Activated naive CD4-positive, alpha-beta T cell treated with anti-CD3 and anti-CD28 coated beads, Interleukin-2, amount 10 ng/mL, durations not matched to agents 5 hours and 36 hours (primary cell): Measurements from ENCODE around the gene TMPRSS13. TPM values are rescaled to one million over a fixed set of nuclear protein-coding genes. Genes with fewer than 3 reads are reported as not detected.

Source experiments
- total RNA-seq, 2 experiments: library from RNA; stranded (reverse); gene quantifications; one replicate each; pipeline ENCODE4 v1.2.3, GENCODE V29; 2021

Gene TMPRSS13
- 1 to 10 TPM; 1.7 to 2.0 TPM for total RNA-seq

DNA sequence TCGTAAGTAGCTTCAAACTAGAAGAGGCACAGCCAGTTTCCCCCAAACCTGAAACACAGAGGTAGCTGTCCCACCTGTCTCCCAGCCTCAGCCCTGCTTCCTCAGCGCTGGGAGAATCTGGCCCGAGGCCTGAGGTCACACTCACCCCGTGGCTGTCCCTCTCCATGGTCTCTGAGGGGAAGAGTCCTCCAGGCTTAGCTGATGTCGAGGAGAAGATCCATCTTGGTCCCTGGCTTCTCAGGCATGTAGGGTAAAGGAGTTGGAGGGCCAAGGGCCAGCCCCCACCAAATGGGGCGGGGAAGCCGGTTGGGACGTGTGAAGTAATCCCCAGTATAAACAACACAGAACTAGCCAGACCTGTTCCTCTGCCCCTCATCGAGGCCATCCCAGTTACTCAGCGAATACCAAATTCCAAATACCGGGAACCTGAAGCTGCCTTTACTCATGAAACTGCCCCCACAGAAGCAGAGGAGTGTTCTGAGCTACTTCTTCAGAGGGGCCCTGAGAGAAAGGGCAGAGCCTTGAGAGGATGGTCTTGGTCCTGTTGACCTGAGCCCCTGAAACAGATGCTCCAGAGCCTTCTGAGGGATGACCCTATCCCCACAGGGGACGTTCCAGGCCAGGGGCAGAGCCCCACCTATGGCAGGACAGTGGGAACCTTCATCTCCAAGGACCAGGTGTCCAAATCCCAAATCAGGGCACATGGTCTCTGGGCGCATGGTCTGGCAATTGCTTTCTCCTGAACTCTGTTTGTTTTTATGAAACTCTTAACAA lies at the start of gene TMPRSS13:
TMPRSS13 (minus strand) TSS at position 261 of the 774 bp plus-strand sequence; CDS start at position 166, 95 bp downstream.

DNA sequence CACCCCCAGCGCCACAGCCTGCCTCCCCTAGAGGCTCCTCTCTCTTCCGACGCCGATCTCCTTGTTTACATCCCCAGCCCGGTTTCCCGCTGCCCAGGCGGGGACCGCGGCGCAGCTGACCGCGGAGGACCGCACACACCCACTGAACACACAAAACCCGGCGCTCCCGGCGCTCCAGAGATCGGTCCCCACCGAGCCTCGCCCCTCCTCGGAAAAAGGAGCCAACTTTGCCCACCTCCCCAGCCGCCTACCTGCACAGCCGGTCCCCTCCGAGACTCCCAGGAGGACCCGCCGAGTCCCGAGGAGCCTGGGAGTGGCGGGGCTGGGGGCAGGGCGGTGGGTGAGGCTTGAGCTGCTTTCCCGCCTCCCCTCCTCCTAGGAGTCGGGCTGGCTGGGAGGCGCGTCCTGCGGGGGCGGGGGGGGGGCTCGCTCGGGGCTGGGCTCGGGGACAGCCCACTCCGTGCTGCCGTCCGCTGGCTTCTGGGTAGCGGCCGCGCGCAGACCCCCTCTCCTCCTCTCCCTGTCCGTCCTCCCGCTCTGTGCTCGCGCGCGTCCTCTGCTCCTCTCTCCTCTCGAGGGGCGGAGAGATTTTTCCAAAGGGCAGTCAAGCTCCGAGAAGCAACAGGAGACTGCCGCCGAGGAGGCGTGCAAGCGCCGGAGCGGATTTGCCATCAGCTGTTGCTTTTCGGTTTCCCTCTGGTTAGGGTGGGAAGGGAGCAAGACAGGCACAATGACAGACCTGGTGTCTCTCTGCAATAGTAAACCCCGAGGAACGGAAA lies 52.7 kb downstream of the TMPRSS13 start, which contains the start of gene FXYD6:
FXYD6 (minus strand) TSS at position 318 of the 779 bp plus-strand sequence. CDS start 33,882 bp downstream, outside the sequence.

Other genes with a start within 250 kb of the TMPRSS13 start
- not detected for gene DSCAML1, start 132.2 kb downstream of the TMPRSS13 start, total RNA-seq
- gene FXYD2, start 104.7 kb downstream of the TMPRSS13 start, total RNA-seq: under 1 TPM; 0.43 to 0.63 TPM
- not detected for gene FXYD6, start 52.7 kb downstream of the TMPRSS13 start, total RNA-seq
- gene IL10RA, start 57.0 kb upstream of the TMPRSS13 start, total RNA-seq: 100 to 1,000 TPM; 154 to 156 TPM
- not detected for gene TMPRSS4, start 147.7 kb upstream of the TMPRSS13 start, total RNA-seq
- gene SMIM35, start 157.6 kb upstream of the TMPRSS13 start, total RNA-seq: under 1 TPM; 0.05 to 0.17 TPM
- gene SCN4B, start 223.4 kb upstream of the TMPRSS13 start, total RNA-seq: under 1 TPM in 1 of 2 experiments, not detected in 1; 0.10 TPM
- not detected for gene SCN2B, start 247.2 kb upstream of the TMPRSS13 start, total RNA-seq